Measurements from ENCODE around the gene RBM3. TPM values are rescaled to one million over a fixed set of nuclear protein-coding genes. Genes with fewer than 3 reads are reported as not detected.

Gene RBM3
- total RNA-seq, 1 experiment from 2014 or later: 528 TPM

DNA sequence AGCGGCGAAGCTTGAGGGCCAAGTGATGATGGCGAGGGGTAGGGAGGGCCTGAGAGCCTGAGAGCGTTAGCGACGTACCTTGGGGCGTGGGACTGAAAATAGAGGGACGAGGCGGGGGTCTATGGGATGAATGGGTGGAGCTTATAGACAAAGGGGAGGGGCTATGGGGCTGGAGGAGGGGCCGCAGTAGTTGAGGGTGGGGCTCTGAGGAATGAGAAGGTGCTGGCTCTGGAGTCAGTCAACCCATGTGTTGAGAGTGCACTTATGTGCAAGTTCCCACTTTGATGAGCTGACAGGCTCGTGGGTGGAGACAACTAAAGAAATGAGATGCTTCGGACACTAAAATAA, 34.3 kb upstream of the RBM3 start:
- intact Hi-C loops (cut with micrococcal nuclease; ENCODE audit: unreplicated experiment): no loop called here
- no peaks in the 10 kb centered on the region; the same call in none of the 2 replicates for H3K36me3 ChIP-seq (ENCODE audit: control insufficient read depth, insufficient read depth, low read length)
- in situ Hi-C loops (cut with HindIII; ENCODE audit: low pct_unique_long_range_greater_than_20kb, low sequenced_read_pairs): no loop called here
- ChIA-PET POLR2A (interaction anchor here (0.5 kb wide), 1 partner anchor 88 kb away, joined by 7 read pairs; no protein-coding TSS in a partner anchor), CTCF (interaction anchor here (0.7 kb wide), 1 partner anchor 26 kb away, joined by 3 read pairs; no protein-coding TSS in a partner anchor)
- ATAC-seq: peak; percentile 73
- H3K27ac ChIP-seq (ENCODE audit: low read length): peak overlapping the region; percentile 86
- H3K27me3 ChIP-seq (ENCODE audit: control insufficient read depth, insufficient read depth, low read length): no peaks in the 10 kb centered on the region
- no peaks in the 10 kb centered on the region for H3K9me3 ChIP-seq (ENCODE audit: control insufficient read depth, insufficient read depth, low read depth, low read length)
- no peak for TF ChIP-seq SIN3A (IDR thresholded peaks at IDR 0.05; ENCODE audit: borderline replicate concordance, insufficient read depth, low read depth, low read length)
- TF ChIP-seq, protein P1, sequence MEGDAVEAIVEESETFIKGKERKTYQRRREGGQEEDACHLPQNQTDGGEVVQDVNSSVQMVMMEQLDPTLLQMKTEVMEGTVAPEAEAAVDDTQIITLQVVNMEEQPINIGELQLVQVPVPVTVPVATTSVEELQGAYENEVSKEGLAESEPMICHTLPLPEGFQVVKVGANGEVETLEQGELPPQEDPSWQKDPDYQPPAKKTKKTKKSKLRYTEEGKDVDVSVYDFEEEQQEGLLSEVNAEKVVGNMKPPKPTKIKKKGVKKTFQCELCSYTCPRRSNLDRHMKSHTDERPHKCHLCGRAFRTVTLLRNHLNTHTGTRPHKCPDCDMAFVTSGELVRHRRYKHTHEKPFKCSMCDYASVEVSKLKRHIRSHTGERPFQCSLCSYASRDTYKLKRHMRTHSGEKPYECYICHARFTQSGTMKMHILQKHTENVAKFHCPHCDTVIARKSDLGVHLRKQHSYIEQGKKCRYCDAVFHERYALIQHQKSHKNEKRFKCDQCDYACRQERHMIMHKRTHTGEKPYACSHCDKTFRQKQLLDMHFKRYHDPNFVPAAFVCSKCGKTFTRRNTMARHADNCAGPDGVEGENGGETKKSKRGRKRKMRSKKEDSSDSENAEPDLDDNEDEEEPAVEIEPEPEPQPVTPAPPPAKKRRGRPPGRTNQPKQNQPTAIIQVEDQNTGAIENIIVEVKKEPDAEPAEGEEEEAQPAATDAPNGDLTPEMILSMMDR (IDR thresholded peaks at IDR 0.05): no peak
- no peak for TF ChIP-seq POLR2AphosphoS5 (IDR thresholded peaks at IDR 0.05; ENCODE audit: low read depth, low read length)
- TF ChIP-seq, protein P2, sequence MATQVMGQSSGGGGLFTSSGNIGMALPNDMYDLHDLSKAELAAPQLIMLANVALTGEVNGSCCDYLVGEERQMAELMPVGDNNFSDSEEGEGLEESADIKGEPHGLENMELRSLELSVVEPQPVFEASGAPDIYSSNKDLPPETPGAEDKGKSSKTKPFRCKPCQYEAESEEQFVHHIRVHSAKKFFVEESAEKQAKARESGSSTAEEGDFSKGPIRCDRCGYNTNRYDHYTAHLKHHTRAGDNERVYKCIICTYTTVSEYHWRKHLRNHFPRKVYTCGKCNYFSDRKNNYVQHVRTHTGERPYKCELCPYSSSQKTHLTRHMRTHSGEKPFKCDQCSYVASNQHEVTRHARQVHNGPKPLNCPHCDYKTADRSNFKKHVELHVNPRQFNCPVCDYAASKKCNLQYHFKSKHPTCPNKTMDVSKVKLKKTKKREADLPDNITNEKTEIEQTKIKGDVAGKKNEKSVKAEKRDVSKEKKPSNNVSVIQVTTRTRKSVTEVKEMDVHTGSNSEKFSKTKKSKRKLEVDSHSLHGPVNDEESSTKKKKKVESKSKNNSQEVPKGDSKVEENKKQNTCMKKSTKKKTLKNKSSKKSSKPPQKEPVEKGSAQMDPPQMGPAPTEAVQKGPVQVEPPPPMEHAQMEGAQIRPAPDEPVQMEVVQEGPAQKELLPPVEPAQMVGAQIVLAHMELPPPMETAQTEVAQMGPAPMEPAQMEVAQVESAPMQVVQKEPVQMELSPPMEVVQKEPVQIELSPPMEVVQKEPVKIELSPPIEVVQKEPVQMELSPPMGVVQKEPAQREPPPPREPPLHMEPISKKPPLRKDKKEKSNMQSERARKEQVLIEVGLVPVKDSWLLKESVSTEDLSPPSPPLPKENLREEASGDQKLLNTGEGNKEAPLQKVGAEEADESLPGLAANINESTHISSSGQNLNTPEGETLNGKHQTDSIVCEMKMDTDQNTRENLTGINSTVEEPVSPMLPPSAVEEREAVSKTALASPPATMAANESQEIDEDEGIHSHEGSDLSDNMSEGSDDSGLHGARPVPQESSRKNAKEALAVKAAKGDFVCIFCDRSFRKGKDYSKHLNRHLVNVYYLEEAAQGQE (IDR thresholded peaks at IDR 0.05; ENCODE audit: insufficient read depth in 1 of 2, low read depth in 2 of 2, low read length in 1 of 2): no peak
- TF ChIP-seq TCF7L2 (IDR thresholded peaks at IDR 0.05; ENCODE audit: low read depth, low read length): no peak
- H3K4me3 ChIP-seq (ENCODE audit: low read depth in 2 of 2, low read length in 2 of 2): peak overlapping the region; percentile 70 to 75
- DNase-seq (ENCODE audit: low read depth, low spot score): no peak
- H3K4me1 ChIP-seq (ENCODE audit: control insufficient read depth, insufficient read depth, low read length): peaks cover 4% of the 10 kb centered on the region; the same call in 1 of the 2 replicates
- BruUV-seq (replicated peaks): no TSS peak

DNA sequence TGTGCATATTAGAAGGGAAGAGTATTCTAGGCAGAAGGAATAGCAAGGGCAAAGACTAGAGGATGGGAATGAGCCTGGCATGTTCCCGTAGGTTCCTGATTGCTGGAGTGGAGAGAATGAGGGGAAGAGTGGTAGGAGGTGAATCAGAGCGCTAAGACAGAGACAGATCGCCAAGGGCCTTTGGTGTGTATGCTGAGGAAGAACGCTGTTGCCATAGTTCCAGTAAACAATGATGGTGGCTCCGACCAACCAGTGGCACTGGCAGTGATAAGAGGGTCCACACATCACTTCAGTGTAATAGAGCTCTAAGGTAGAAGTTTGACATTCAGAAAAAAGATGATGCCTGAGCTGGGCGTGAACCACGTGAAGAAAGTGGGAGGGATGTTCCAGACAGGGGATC, 33.8 kb upstream of the RBM3 start:
- in situ Hi-C loops (cut with HindIII; ENCODE audit: low pct_unique_long_range_greater_than_20kb, low sequenced_read_pairs) (no loop called here), intact Hi-C loops (cut with micrococcal nuclease; ENCODE audit: unreplicated experiment) (no loop called here)
- ChIA-PET POLR2A (interaction anchor here (0.5 kb wide), 1 partner anchor 88 kb away, joined by 7 read pairs; no protein-coding TSS in a partner anchor), CTCF (no interaction called here)
- no peaks in the 10 kb centered on the region for H3K27me3 ChIP-seq (ENCODE audit: control insufficient read depth, insufficient read depth, low read length)
- peak overlapping the region; percentile 86 for H3K27ac ChIP-seq (ENCODE audit: low read length)
- DNase-seq (ENCODE audit: low read depth, low spot score) (no peak), ATAC-seq (no peak)
- peaks cover 4% of the 10 kb centered on the region; the same call in 1 of the 2 replicates for H3K4me1 ChIP-seq (ENCODE audit: control insufficient read depth, insufficient read depth, low read length)
- no peaks in the 10 kb centered on the region for H3K9me3 ChIP-seq (ENCODE audit: control insufficient read depth, insufficient read depth, low read depth, low read length)
- no peaks in the 10 kb centered on the region; the same call in none of the 2 replicates for H3K36me3 ChIP-seq (ENCODE audit: control insufficient read depth, insufficient read depth, low read length)
- TF ChIP-seq, protein P1 (IDR thresholded peaks at IDR 0.05): no peak
- no peak for TF ChIP-seq POLR2AphosphoS5 (IDR thresholded peaks at IDR 0.05; ENCODE audit: low read depth, low read length)
- TF ChIP-seq TCF7L2 (IDR thresholded peaks at IDR 0.05; ENCODE audit: low read depth, low read length): no peak
- TF ChIP-seq SIN3A (IDR thresholded peaks at IDR 0.05; ENCODE audit: borderline replicate concordance, insufficient read depth, low read depth, low read length): no peak
- TF ChIP-seq, protein P2 (IDR thresholded peaks at IDR 0.05; ENCODE audit: insufficient read depth in 1 of 2, low read depth in 2 of 2, low read length in 1 of 2): no peak
- TSS peak; percentile 87 for BruUV-seq (replicated peaks)
- H3K4me3 ChIP-seq (ENCODE audit: low read depth in 2 of 2, low read length in 2 of 2): peak overlapping the region; percentile 70 to 75
